B cell (primary cell): Measurements from ENCODE around the gene COBL. TPM values are rescaled to one million over a fixed set of nuclear protein-coding genes. Genes with fewer than 3 reads are reported as not detected.

ENCODE experiments used
- ATAC-seq: fragments of 200-7000 bp; cut with Tn5 transposase; one replicate; pipeline ENCODE4 v1.10.0; 2021; ENCODE audit warnings: low read depth, mild to moderate bottlenecking, moderate number of reproducible peaks, moderate library complexity
- CTCF ChIA-PET: fragments of 350-600 bp; sonication (Branson Sonifier 250); formaldehyde crosslinking; loops from one replicate; lab custom pipeline; 2021; ENCODE audit warnings: antibody characterized with exemption, inconsistent platforms; lab: Charles Lee
- POLR2A ChIA-PET: fragments of 350-600 bp; sonication (Branson Sonifier 250); formaldehyde crosslinking; loops from one replicate; lab custom pipeline; 2021; ENCODE audit warnings: antibody characterized with exemption; lab: Charles Lee
- DNase-seq: peaks from one replicate; pipeline ENCODE4 v3.0.0; 2013
- H2AFZ ChIP-seq: 2 replicates; pipeline ENCODE4 v1.6.1; 2012; ENCODE audit warnings: mild to moderate bottlenecking, low read depth, low read length; ENCODE audit not compliant: insufficient read depth, poor library complexity, severe bottlenecking
- H3K27ac ChIP-seq, 2 donors: 1 replicate in 1 of 2; 2 replicates in 1 of 2; pipeline ENCODE4 v1.5.1; 2012 to 2013; ENCODE audit warnings: low read length in 2 of 2, mild to moderate bottlenecking in 2 of 2, moderate library complexity in 1 of 2
- H3K27me3 ChIP-seq, 4 experiments: fragments of 200-600 bp in 1 of 4; sonication (generic) in 1 of 4; replicated peaks in 1 of 4; 1 replicate in 2 of 4; 2 replicates in 2 of 4; pipeline versions ENCODE4 v1.6.1 to v1.7.0; 2013 to 2016; ENCODE audit warnings: low read length in 3 of 4, mild to moderate bottlenecking in 2 of 4, mixed read lengths in 1 of 4, moderate library complexity in 1 of 4; ENCODE audit not compliant: insufficient read depth in 4 of 4, control insufficient read depth in 3 of 4; ENCODE audit errors: control extremely low read depth in 1 of 4
- H3K36me3 ChIP-seq, 2 experiments: replicated peaks in 1 of 2; 1 replicate in 1 of 2; 2 replicates in 1 of 2; pipeline versions ENCODE4 v1.6.1 to v1.7.1; 2013; ENCODE audit warnings: low read length in 1 of 2; ENCODE audit not compliant: insufficient read depth in 2 of 2, control insufficient read depth in 1 of 2; ENCODE audit errors: control extremely low read depth in 1 of 2, extremely low read depth in 1 of 2
- H3K4me1 ChIP-seq, 2 donors: fragments of 200-600 bp in 1 of 2; sonication (generic) in 1 of 2; 1 replicate in 1 of 2; 2 replicates in 1 of 2; pipeline versions ENCODE4 v1.5.1 to v1.6.1; 2013 to 2017; ENCODE audit warnings: low read length in 2 of 2; ENCODE audit not compliant: control insufficient read depth in 2 of 2, insufficient read depth in 2 of 2
- H3K4me2 ChIP-seq: replicated peaks from 2 replicates; pipeline ENCODE3; 2012; ENCODE audit warnings: mild to moderate bottlenecking, low read depth, low read length; ENCODE audit not compliant: poor library complexity, severe bottlenecking
- H3K4me3 ChIP-seq, 5 experiments: fragments of 200-600 bp in 1 of 5; sonication (generic) in 1 of 5; 1 replicate in 3 of 5; 2 replicates in 2 of 5; pipeline versions ENCODE4 v1.5.1 to v1.7.0; 2011 to 2016; ENCODE audit warnings: low read length in 4 of 5, mild to moderate bottlenecking in 4 of 5, low read depth in 2 of 5, control low read depth in 1 of 5, moderate library complexity in 1 of 5; ENCODE audit not compliant: insufficient read depth in 1 of 5; ENCODE audit errors: control extremely low read depth in 1 of 5, extremely low read depth in 1 of 5
- H3K79me2 ChIP-seq: fragments of 200-600 bp; sonication (generic); one replicate; pipeline ENCODE4 v1.6.0; 2016; ENCODE audit warnings: low read length; ENCODE audit not compliant: control insufficient read depth, insufficient read depth
- H3K9ac ChIP-seq: fragments of 200-600 bp; sonication (generic); 2 replicates; pipeline ENCODE4 v1.6.1; 2017; ENCODE audit warnings: mild to moderate bottlenecking, low read length, moderate library complexity
- H3K9me3 ChIP-seq, 3 donors: one replicate each; pipeline versions ENCODE4 v1.6.1 to v1.7.1; 2013; ENCODE audit warnings: low read length in 2 of 3; ENCODE audit not compliant: control insufficient read depth in 2 of 3, insufficient read depth in 1 of 3; ENCODE audit errors: control extremely low read depth in 1 of 3
- H4K20me1 ChIP-seq: 2 replicates; pipeline ENCODE4 v1.6.0; 2012; ENCODE audit warnings: mild to moderate bottlenecking, low read length; ENCODE audit not compliant: insufficient read depth, control insufficient read depth, poor library complexity, severe bottlenecking
- H3K27ac Mint-ChIP-seq: one replicate; pipeline ENCODE4 v1.8.0; 2021; ENCODE audit warnings: mixed read lengths
- H3K27me3 Mint-ChIP-seq: one replicate; pipeline ENCODE4 v1.8.0; 2021; ENCODE audit warnings: mixed read lengths
- H3K4me1 Mint-ChIP-seq: one replicate; pipeline ENCODE4 v1.8.0; 2021; ENCODE audit warnings: mixed read lengths
- H3K4me3 Mint-ChIP-seq: one replicate; pipeline ENCODE4 v1.8.0; 2021; ENCODE audit warnings: mixed read lengths
- H3K9me3 Mint-ChIP-seq: one replicate; pipeline ENCODE4 v1.8.0; 2022; ENCODE audit warnings: mixed read lengths; ENCODE audit not compliant: insufficient read depth
- EZH2 ChIP-seq: IDR thresholded peaks from 2 replicates; pipeline ENCODE4 v1.6.1; 2012; ENCODE audit warnings: borderline replicate concordance, low read depth, mild to moderate bottlenecking, moderate library complexity, low read length; ENCODE audit not compliant: insufficient read depth, poor library complexity, severe bottlenecking
- WGBS: methylation state at CpG from one replicate; pipeline ENCODE4 v1.1.5; 2013; ENCODE audit warnings: missing lambda C conversion rate; ENCODE audit not compliant: insufficient coverage; 5-methylcytosine and 5-hydroxymethylcytosine counted together
- intact Hi-C: fragments of 100-400 bp; cut with micrococcal nuclease; formaldehyde crosslinking; loops from one replicate; pipeline ENCODE4 v1.10.0; 2022
- polyA plus RNA-seq: library from polyadenylated mRNA; depleted of rRNA; stranded (reverse); fragments of >200 nt; gene quantifications from 2 replicates; pipeline ENCODE4 v1.2.3, GENCODE V29; 2012
- total RNA-seq, 2 donors: library from RNA; stranded (reverse); fragments of 120-200 nt in 1 of 2; gene quantifications; 1 replicate in 1 of 2; 2 replicates in 1 of 2; pipeline versions ENCODE4 v1.2.3 to v1.2.4, GENCODE V29; 2013 to 2022
- TF ChIP-seq, protein P1 (sequence below): fragments of 200-600 bp; IDR thresholded peaks from one replicate; pipeline ENCODE4 v1.8.0; 2022; ENCODE audit warnings: antibody characterized with exemption, mild to moderate bottlenecking

COBL gene
- total and polyA plus RNA-seq, 2 donors (not counting 1 experiment from before 2014, with no cell fraction given), result not detected

DNA sequence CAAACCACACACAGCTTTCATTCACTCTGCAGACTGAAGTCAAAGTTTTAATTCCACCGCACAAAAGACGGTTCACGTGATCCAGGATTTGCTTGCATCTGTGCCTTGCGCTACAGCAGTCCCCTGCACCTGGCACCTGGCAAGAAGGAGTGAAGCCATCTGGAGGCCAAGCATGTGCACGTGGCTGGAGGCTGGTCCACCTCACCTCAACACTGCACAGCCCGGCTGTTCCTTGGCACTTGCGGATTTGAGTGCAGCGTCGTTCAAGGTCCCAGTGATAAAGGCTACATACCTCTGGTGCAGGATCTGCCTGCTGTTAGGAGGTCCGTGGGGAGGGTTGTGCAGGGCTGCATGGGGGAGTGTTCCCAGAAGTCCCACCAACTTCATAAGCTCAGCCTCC is 285.4 kb downstream of the COBL start:
- no peaks in the 10 kb centered on the region for H3K9me3 ChIP-seq
- DNase-seq (no peak), ATAC-seq (no peak)
- TF ChIP-seq EZH2, result no peak
- TF ChIP-seq, protein P1, sequence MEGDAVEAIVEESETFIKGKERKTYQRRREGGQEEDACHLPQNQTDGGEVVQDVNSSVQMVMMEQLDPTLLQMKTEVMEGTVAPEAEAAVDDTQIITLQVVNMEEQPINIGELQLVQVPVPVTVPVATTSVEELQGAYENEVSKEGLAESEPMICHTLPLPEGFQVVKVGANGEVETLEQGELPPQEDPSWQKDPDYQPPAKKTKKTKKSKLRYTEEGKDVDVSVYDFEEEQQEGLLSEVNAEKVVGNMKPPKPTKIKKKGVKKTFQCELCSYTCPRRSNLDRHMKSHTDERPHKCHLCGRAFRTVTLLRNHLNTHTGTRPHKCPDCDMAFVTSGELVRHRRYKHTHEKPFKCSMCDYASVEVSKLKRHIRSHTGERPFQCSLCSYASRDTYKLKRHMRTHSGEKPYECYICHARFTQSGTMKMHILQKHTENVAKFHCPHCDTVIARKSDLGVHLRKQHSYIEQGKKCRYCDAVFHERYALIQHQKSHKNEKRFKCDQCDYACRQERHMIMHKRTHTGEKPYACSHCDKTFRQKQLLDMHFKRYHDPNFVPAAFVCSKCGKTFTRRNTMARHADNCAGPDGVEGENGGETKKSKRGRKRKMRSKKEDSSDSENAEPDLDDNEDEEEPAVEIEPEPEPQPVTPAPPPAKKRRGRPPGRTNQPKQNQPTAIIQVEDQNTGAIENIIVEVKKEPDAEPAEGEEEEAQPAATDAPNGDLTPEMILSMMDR, result no peak
- intact Hi-C loops, result no loop called here
- no peaks in the 10 kb centered on the region for H3K27me3 ChIP-seq
- POLR2A ChIA-PET, result no interaction called here
- no peak overlapping the region for H3K4me3 ChIP-seq
- H3K4me3 Mint-ChIP-seq, result no peak overlapping the region
- no peaks in the 10 kb centered on the region for H3K27me3 Mint-ChIP-seq
- H3K9me3 Mint-ChIP-seq, result no peaks in the 10 kb centered on the region
- no peak overlapping the region for H3K9ac ChIP-seq
- H3K27ac ChIP-seq, result no peak overlapping the region
- no peaks in the 10 kb centered on the region for H3K36me3 ChIP-seq
- 91% methylated on average over 4 of the region's 10 CpGs for WGBS
- H4K20me1 ChIP-seq, result no peaks in the 10 kb centered on the region
- H3K4me2 ChIP-seq, result no peak overlapping the region
- H3K4me1 ChIP-seq, result no peaks in the 10 kb centered on the region
- no peaks in the 10 kb centered on the region for H3K79me2 ChIP-seq
- no peak overlapping the region for H2AFZ ChIP-seq
- H3K4me1 Mint-ChIP-seq, result no peaks in the 10 kb centered on the region
- H3K27ac Mint-ChIP-seq, result no peak overlapping the region
- CTCF ChIA-PET, result no interaction called here

GRCh38 chr7:51029701-51030191 is 286.9 kb downstream of the COBL start:
- ChIA-PET CTCF (no interaction called here), POLR2A (no interaction called here)
- H3K9me3 Mint-ChIP-seq, result no peaks in the 10 kb centered on the region
- H3K27ac Mint-ChIP-seq, result no peak overlapping the region
- H3K4me3 Mint-ChIP-seq, result no peak overlapping the region
- ATAC-seq, result no peak
- no peak overlapping the region for H3K4me3 ChIP-seq
- H3K36me3 ChIP-seq, result no peaks in the 10 kb centered on the region
- no peaks in the 10 kb centered on the region for H3K9me3 ChIP-seq
- TF ChIP-seq, protein P1, result no peak
- no peak for TF ChIP-seq EZH2
- H3K27me3 Mint-ChIP-seq, result no peaks in the 10 kb centered on the region
- 82% methylated on average over 1 of the region's 4 CpGs for WGBS
- no peak overlapping the region for H3K27ac ChIP-seq
- H3K9ac ChIP-seq, result no peak overlapping the region
- no peaks in the 10 kb centered on the region for H4K20me1 ChIP-seq
- no peaks in the 10 kb centered on the region for H3K79me2 ChIP-seq
- H3K27me3 ChIP-seq, result no peaks in the 10 kb centered on the region
- H2AFZ ChIP-seq, result no peak overlapping the region
- intact Hi-C loops, result no loop called here
- no peak for DNase-seq
- no peak overlapping the region for H3K4me2 ChIP-seq
- H3K4me1 Mint-ChIP-seq, result no peaks in the 10 kb centered on the region
- H3K4me1 ChIP-seq, result no peaks in the 10 kb centered on the region
